Measurements from ENCODE around the gene YAF2. TPM values are rescaled to one million over a fixed set of nuclear protein-coding genes. Genes with fewer than 3 reads are reported as not detected.

Gene YAF2
- total RNA-seq, 1 experiment from 2014 or later, result 49.6 TPM

DNA sequence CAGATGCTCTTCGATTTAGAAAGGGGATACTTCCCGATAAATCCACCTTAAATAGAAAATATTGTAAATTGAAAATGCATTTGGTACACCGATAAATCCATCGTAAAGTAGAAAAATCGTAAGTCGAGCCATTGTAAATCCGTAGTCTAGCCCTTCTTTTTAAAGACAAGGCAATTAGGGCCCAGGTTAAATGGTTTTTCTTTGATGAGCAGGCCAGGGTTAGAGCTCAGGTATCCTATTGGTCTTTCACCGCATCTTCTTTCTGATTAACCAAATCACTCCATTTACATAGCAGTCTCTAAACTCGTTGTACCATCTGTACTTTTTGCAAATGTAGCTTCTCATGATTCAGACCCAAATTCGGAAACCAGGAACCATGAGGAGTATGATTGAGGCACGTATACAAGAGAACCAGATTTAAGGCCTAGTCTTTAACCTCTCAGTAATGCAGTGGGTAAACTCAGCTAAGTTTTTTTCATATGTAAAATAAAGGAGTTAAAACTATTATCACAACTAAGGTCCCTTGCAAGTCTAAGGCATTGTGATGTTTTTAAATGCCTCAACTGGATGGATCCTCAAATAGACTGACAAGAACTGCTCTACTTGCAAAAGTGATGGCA lies 2.2 kb upstream of the YAF2 start:
- H3K36me3 Mint-ChIP-seq (ENCODE audit: insufficient read depth, unreplicated experiment), result peaks cover 12% of the 10 kb centered on the region
- CTCF ChIA-PET, result interaction anchor here (0.7 kb wide), 1 partner anchor 142 kb away, joined by 3 read pairs; no protein-coding TSS in a partner anchor
- TF ChIP-seq CTCF (IDR thresholded peaks at IDR 0.05; ENCODE audit: unreplicated experiment), result no peak
- no peak overlapping the region for H3K4me3 Mint-ChIP-seq (ENCODE audit: unreplicated experiment)
- intact Hi-C loops (cut with micrococcal nuclease), result no loop called here
- H3K9me3 Mint-ChIP-seq (ENCODE audit: unreplicated experiment), result no peaks in the 10 kb centered on the region
- no peak overlapping the region for H3K27ac Mint-ChIP-seq (ENCODE audit: low read depth, unreplicated experiment)
- BruUV-seq (replicated peaks), result no TSS peak
- peaks cover 16% of the 10 kb centered on the region for H3K4me1 Mint-ChIP-seq (ENCODE audit: insufficient read depth, unreplicated experiment)
- DNase-seq (ENCODE audit: unreplicated experiment), result no peak
- POLR2A ChIA-PET, result interaction anchor here (1.2 kb wide), 1 partner anchor 87 kb away, joined by 3 read pairs; no protein-coding TSS in a partner anchor
- H3K27me3 Mint-ChIP-seq (ENCODE audit: insufficient read depth, unreplicated experiment), result no peaks in the 10 kb centered on the region

DNA sequence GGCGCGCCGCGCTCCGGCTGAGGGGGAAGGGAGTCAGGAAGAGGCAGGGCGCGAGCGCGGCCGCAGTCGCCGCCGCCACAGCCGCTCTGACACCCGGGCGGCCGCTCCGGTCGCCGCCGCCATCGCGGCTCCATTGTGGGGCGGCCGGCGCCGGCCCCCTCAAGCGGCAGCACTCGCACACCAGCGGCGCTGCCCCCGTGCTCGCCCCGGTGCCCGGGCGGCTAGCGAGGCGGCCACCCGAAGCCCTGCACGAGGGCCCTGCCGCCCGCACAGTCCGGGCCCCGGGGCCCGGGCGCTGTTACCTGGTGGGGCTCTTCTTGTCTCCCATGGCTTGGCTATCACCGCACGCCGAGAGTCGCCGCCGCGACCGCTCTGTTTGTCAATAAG lies 202 bp downstream of the YAF2 start:
- ChIA-PET CTCF (no interaction called here), POLR2A (interaction anchor here (2.1 to 3.5 kb wide), 2 partner anchors 88 to 93 kb away, joined by 16 to 18 read pairs; partner anchors contain the start of genes GXYLT1, PPHLN1 and ZCRB1)
- no peak for DNase-seq (ENCODE audit: unreplicated experiment)
- Mint-ChIP-seq H3K27me3 (ENCODE audit: insufficient read depth, unreplicated experiment) (no peaks in the 10 kb centered on the region), H3K9me3 (ENCODE audit: unreplicated experiment) (no peaks in the 10 kb centered on the region), H3K4me1 (ENCODE audit: insufficient read depth, unreplicated experiment) (peaks cover 19% of the 10 kb centered on the region), H3K36me3 (ENCODE audit: insufficient read depth, unreplicated experiment) (peaks cover 13% of the 10 kb centered on the region), H3K27ac (ENCODE audit: low read depth, unreplicated experiment) (peak overlapping the region; percentile 16), H3K4me3 (ENCODE audit: unreplicated experiment) (peak overlapping the region; percentile 95)
- no peak for TF ChIP-seq CTCF (IDR thresholded peaks at IDR 0.05; ENCODE audit: unreplicated experiment)
- BruUV-seq (replicated peaks), result no TSS peak
- intact Hi-C loops (cut with micrococcal nuclease), result loop anchor here (1.0 to 5.0 kb wide), 3 partner anchors 94 to 244 kb away; no protein-coding TSS in a partner anchor

DNA sequence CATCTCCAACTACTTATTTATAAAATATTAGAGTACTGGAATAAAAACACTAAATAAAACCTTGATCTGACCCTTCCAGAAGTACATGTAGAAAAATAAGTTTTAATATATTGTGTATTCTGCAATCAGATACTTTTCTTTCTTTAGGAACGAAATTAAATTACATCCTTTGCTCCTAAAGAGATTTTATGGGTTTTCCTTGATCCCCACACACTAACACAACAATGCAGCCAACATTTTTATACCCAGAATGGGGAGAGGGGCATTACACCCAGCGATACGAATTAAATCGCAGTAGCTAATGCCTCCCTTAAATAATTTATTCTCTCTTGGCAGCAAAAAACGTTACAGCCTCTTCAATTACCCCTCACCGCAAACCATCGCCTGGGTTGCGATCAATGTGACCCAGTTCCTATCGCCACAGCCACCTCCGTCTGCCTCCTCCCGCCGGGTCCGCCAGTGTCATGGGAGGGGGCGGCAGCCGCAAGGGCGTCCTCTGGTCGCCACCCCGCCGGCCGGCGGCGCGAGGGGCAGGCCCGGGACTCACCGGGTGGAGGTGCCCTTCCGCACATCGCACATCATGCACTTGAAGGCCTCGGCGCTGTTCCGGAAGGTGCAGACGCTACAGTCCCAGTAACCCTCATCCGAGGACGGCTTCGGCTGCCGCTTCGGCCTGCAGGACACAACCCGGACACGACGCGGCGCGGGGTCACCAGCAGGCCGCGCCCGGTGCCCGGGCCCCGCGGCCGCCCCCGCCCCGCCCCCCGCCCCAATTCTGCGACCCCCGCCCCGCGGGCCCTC lies 796 bp downstream of the YAF2 start:
- BruUV-seq (replicated peaks), result no TSS peak
- peak overlapping the region; percentile 95 for H3K4me3 Mint-ChIP-seq (ENCODE audit: unreplicated experiment)
- H3K4me1 Mint-ChIP-seq (ENCODE audit: insufficient read depth, unreplicated experiment), result peaks cover 19% of the 10 kb centered on the region
- H3K27ac Mint-ChIP-seq (ENCODE audit: low read depth, unreplicated experiment), result peak overlapping the region; percentile 97
- TF ChIP-seq CTCF (IDR thresholded peaks at IDR 0.05; ENCODE audit: unreplicated experiment), result peak; percentile 26
- intact Hi-C loops (cut with micrococcal nuclease), result loop anchor here (1.0 to 5.0 kb wide), 3 partner anchors 95 to 245 kb away; no protein-coding TSS in a partner anchor
- ChIA-PET POLR2A (interaction anchor here (0.6 to 3.5 kb wide), 9 partner anchors 25 to 729 kb away, joined by 3 to 18 read pairs (median 4); partner anchors contain the start of genes GXYLT1, PPHLN1 and ZCRB1), CTCF (interaction anchor here (0.7 to 1.8 kb wide), 6 partner anchors 28 to 135 kb away, joined by 3 to 6 read pairs (median 4); no protein-coding TSS in a partner anchor)
- no peaks in the 10 kb centered on the region for H3K27me3 Mint-ChIP-seq (ENCODE audit: insufficient read depth, unreplicated experiment)
- peak; percentile 72 for DNase-seq (ENCODE audit: unreplicated experiment)
- no peaks in the 10 kb centered on the region for H3K9me3 Mint-ChIP-seq (ENCODE audit: unreplicated experiment)
- peaks cover 13% of the 10 kb centered on the region for H3K36me3 Mint-ChIP-seq (ENCODE audit: insufficient read depth, unreplicated experiment)

- H3K4me1 Mint-ChIP-seq (ENCODE audit: insufficient read depth, unreplicated experiment), result peaks cover 19% of the 10 kb centered on the region
- H3K4me3 Mint-ChIP-seq (ENCODE audit: unreplicated experiment), result peak overlapping the region; percentile 43
Observed at GRCh38 chr12:42236017-42236416, 2.0 kb downstream of the YAF2 start.

More at GRCh38 chr12:42236017-42236416, 2.0 kb downstream of the YAF2 start:
- Mint-ChIP-seq H3K27me3 (ENCODE audit: insufficient read depth, unreplicated experiment) (no peaks in the 10 kb centered on the region), H3K9me3 (ENCODE audit: unreplicated experiment) (no peaks in the 10 kb centered on the region), H3K27ac (ENCODE audit: low read depth, unreplicated experiment) (peak overlapping the region; percentile 97), H3K36me3 (ENCODE audit: insufficient read depth, unreplicated experiment) (peaks cover 13% of the 10 kb centered on the region)
- DNase-seq (ENCODE audit: unreplicated experiment), result no peak
- no peak for TF ChIP-seq CTCF (IDR thresholded peaks at IDR 0.05; ENCODE audit: unreplicated experiment)
- ChIA-PET CTCF (interaction anchor here (0.6 to 1.8 kb wide), 6 partner anchors 31 to 677 kb away, joined by 3 to 6 read pairs (median 4); no protein-coding TSS in a partner anchor), POLR2A (interaction anchor here (0.8 to 3.5 kb wide), 7 partner anchors 14 to 94 kb away, joined by 3 to 18 read pairs (median 4); partner anchors contain the start of genes GXYLT1, PPHLN1 and ZCRB1)
- BruUV-seq (replicated peaks), result no TSS peak
- intact Hi-C loops (cut with micrococcal nuclease), result loop anchor here (2.0 to 5.0 kb wide), 2 partner anchors 137 to 246 kb away; no protein-coding TSS in a partner anchor
